H1 (cell line): ENCODE results near the gene FPR3. TPM values are rescaled to one million over a fixed set of nuclear protein-coding genes. Genes with fewer than 3 reads are reported as not detected.

Experiments used
- CTCF ChIA-PET: fragments of 300-600 bp; sonication (Branson Sonifier 250); formaldehyde crosslinking; loops from one replicate; lab custom pipeline; 2021; ENCODE audit not compliant: partially characterized antibody; lab: Charles Lee
- POLR2A ChIA-PET: fragments of 300-600 bp; sonication (Branson Sonifier 250); formaldehyde crosslinking; loops from one replicate; lab custom pipeline; 2021; ENCODE audit warnings: inconsistent platforms; ENCODE audit not compliant: partially characterized antibody; lab: Charles Lee
- DNase-seq, 2 experiments: peaks; one replicate each; pipeline versions ENCODE4 v3.0.0 to v3.0.0-alpha.2; 2010 to 2022; ENCODE audit warnings: low spot score in 2 of 2, low read depth in 1 of 2, mixed read lengths in 1 of 2
- FAIRE-seq: peaks from 2 replicates; lab custom pipeline; 2011; peaks lifted over from hg19 to GRCh38; lab: Jason Lieb, UNC
- H2AFZ ChIP-seq: 2 replicates; pipeline ENCODE4 v1.8.1; 2012; ENCODE audit warnings: low read length, inconsistent platforms
- H2AK5ac ChIP-seq: 2 replicates; pipeline ENCODE4 v1.6.1; 2013; ENCODE audit warnings: low read depth, low read length
- H2BK120ac ChIP-seq: replicated peaks from 2 replicates; pipeline ENCODE3; 2013; ENCODE audit warnings: low read depth, low read length, inconsistent platforms
- H2BK12ac ChIP-seq: 2 replicates; pipeline ENCODE4 v1.6.1; 2013; ENCODE audit warnings: low read depth, low read length
- H2BK15ac ChIP-seq: 2 replicates; pipeline ENCODE4 v1.6.1; 2013; ENCODE audit warnings: low read length
- H2BK20ac ChIP-seq: 2 replicates; pipeline ENCODE4 v1.6.1; 2013; ENCODE audit warnings: low read length
- H2BK5ac ChIP-seq: 2 replicates; pipeline ENCODE4 v1.6.1; 2013; ENCODE audit warnings: low read depth, low read length
- H3K14ac ChIP-seq: 2 replicates; pipeline ENCODE4 v1.6.1; 2013; ENCODE audit warnings: inconsistent platforms; ENCODE audit not compliant: insufficient read length
- H3K18ac ChIP-seq: 2 replicates; pipeline ENCODE4 v1.6.1; 2013; ENCODE audit warnings: low read length; ENCODE audit errors: extremely low read depth
- H3K23ac ChIP-seq: 2 replicates; pipeline ENCODE4 v1.6.1; 2013; ENCODE audit warnings: inconsistent platforms; ENCODE audit not compliant: insufficient read length
- H3K23me2 ChIP-seq: 2 replicates; pipeline ENCODE4 v1.6.1; 2013; ENCODE audit warnings: low read depth, low read length
- H3K27ac ChIP-seq: 2 replicates; pipeline ENCODE4 v1.6.1; 2011; ENCODE audit warnings: low read depth, low read length, inconsistent platforms
- H3K27me3 ChIP-seq, 4 experiments: replicated peaks in 1 of 4; 1 replicate in 1 of 4; 2 replicates in 3 of 4; pipeline versions ENCODE4 v1.6.1 to v1.8.1; 2011 to 2013; ENCODE audit warnings: low read length in 3 of 4, mild to moderate bottlenecking in 3 of 4, inconsistent platforms in 2 of 4, mixed read lengths in 2 of 4, moderate library complexity in 1 of 4; ENCODE audit not compliant: control insufficient read depth in 3 of 4, insufficient read depth in 3 of 4; ENCODE audit errors: extremely low read depth in 1 of 4
- H3K36me3 ChIP-seq, 4 experiments: 2 replicates each; pipeline versions ENCODE4 v1.6.1 to v1.8.1; 2011 to 2013; ENCODE audit warnings: mild to moderate bottlenecking in 4 of 4, low read length in 3 of 4, moderate library complexity in 2 of 4, control low read depth in 1 of 4, inconsistent platforms in 1 of 4; ENCODE audit not compliant: insufficient read depth in 4 of 4, control insufficient read depth in 2 of 4
- H3K4ac ChIP-seq: replicated peaks from 2 replicates; pipeline ENCODE3; 2013; ENCODE audit warnings: low read length, low read depth, mixed read lengths, inconsistent platforms; ENCODE audit not compliant: insufficient read length
- H3K4me1 ChIP-seq, 4 experiments: replicated peaks in 1 of 4; 1 replicate in 1 of 4; 2 replicates in 3 of 4; pipeline versions ENCODE4 v1.6.1 to v1.8.1; 2011 to 2013; ENCODE audit warnings: low read length in 3 of 4, inconsistent platforms in 2 of 4, mixed read lengths in 1 of 4; ENCODE audit not compliant: insufficient read depth in 4 of 4, control insufficient read depth in 3 of 4
- H3K4me2 ChIP-seq, 2 experiments: 2 replicates each; pipeline versions ENCODE4 v1.6.1 to v1.8.1; 2011 to 2013; ENCODE audit warnings: low read depth in 2 of 2, low read length in 2 of 2, control low read depth in 1 of 2, inconsistent platforms in 1 of 2, mild to moderate bottlenecking in 1 of 2; ENCODE audit not compliant: insufficient read depth in 1 of 2
- H3K4me3 ChIP-seq, 4 experiments: fragments of 200-600, 300-600 bp in 1 of 4; sonication (generic), shearing (Covaris generic), sonication (Bioruptor Twin) in 1 of 4; 2 replicates each; pipeline versions ENCODE4 v1.5.1 to v1.8.1; 2011 to 2016; ENCODE audit warnings: low read length in 4 of 4, low read depth in 3 of 4, control low read depth in 2 of 4, inconsistent platforms in 2 of 4, mild to moderate bottlenecking in 2 of 4, mixed read lengths in 1 of 4, moderate library complexity in 1 of 4; ENCODE audit not compliant: insufficient read depth in 2 of 4; ENCODE audit errors: extremely low read depth in 1 of 4
- H3K56ac ChIP-seq: replicated peaks from 2 replicates; pipeline ENCODE3; 2013; ENCODE audit warnings: low read depth, mild to moderate bottlenecking, mixed read lengths, low read length, inconsistent platforms; ENCODE audit not compliant: insufficient read length
- H3K79me1 ChIP-seq: 2 replicates; pipeline ENCODE4 v1.6.1; 2013; ENCODE audit warnings: low read depth, low read length, control low read depth
- H3K79me2 ChIP-seq, 2 experiments: 2 replicates each; pipeline versions ENCODE4 v1.6.1 to v1.8.1; 2012 to 2013; ENCODE audit warnings: low read length in 2 of 2, mild to moderate bottlenecking in 2 of 2, inconsistent platforms in 1 of 2; ENCODE audit not compliant: insufficient read depth in 2 of 2, control insufficient read depth in 1 of 2
- H3K9ac ChIP-seq, 4 experiments: replicated peaks in 1 of 4; 1 replicate in 1 of 4; 2 replicates in 3 of 4; pipeline versions ENCODE4 v1.6.1 to v1.8.1; 2011 to 2013; ENCODE audit warnings: low read depth in 3 of 4, low read length in 3 of 4, control low read depth in 2 of 4, mild to moderate bottlenecking in 2 of 4, moderate library complexity in 2 of 4, inconsistent platforms in 1 of 4; ENCODE audit errors: extremely low read depth in 1 of 4
- H3K9me3 ChIP-seq, 2 experiments: 2 replicates each; pipeline versions ENCODE4 v1.6.1 to v1.8.1; 2012 to 2013; ENCODE audit warnings: mild to moderate bottlenecking in 2 of 2, moderate library complexity in 2 of 2, control low read depth in 1 of 2, inconsistent platforms in 1 of 2, low read depth in 1 of 2, low read length in 1 of 2, mixed read lengths in 1 of 2; ENCODE audit not compliant: insufficient read depth in 2 of 2
- H4K20me1 ChIP-seq, 2 experiments: replicated peaks in 1 of 2; 2 replicates each; pipeline versions ENCODE3 to v1.8.1; 2011 to 2013; ENCODE audit warnings: inconsistent platforms in 2 of 2, low read length in 2 of 2, mild to moderate bottlenecking in 1 of 2; ENCODE audit not compliant: insufficient read depth in 2 of 2, control insufficient read depth in 1 of 2
- H4K5ac ChIP-seq: 2 replicates; pipeline ENCODE4 v1.6.1; 2013; ENCODE audit warnings: low read length, low read depth, mixed read lengths, inconsistent platforms; ENCODE audit not compliant: insufficient read length
- H4K8ac ChIP-seq: 2 replicates; pipeline ENCODE4 v1.8.0; 2013; ENCODE audit warnings: mild to moderate bottlenecking, moderate library complexity, low read length, inconsistent platforms; ENCODE audit not compliant: insufficient read depth; ENCODE audit errors: extremely low read depth
- H4K91ac ChIP-seq: replicated peaks from 2 replicates; pipeline ENCODE3; 2013; ENCODE audit warnings: low read length, mixed read lengths, inconsistent platforms; ENCODE audit not compliant: insufficient read length
- CBX5 ChIP-seq: fragments of 300-800, 300-1000 bp; sonication (generic); IDR thresholded peaks from 2 replicates; pipeline ENCODE4 v1.7.1; 2016; ENCODE audit warnings: antibody characterized with exemption, low read length, low read depth
- CTBP2 ChIP-seq: IDR thresholded peaks from 2 replicates; pipeline ENCODE4 v1.7.0; 2011; ENCODE audit warnings: borderline replicate concordance, mild to moderate bottlenecking, moderate library complexity, mixed read lengths, low read length; ENCODE audit not compliant: insufficient read depth, insufficient read length
- E2F6 ChIP-seq: IDR thresholded peaks from 2 replicates; pipeline ENCODE4 v1.6.1; 2012; ENCODE audit warnings: inconsistent platforms
- EGR1 ChIP-seq: IDR thresholded peaks from 2 replicates; pipeline ENCODE4 v1.6.1; 2011; ENCODE audit warnings: low read depth, low read length, borderline replicate concordance
- FOSL1 ChIP-seq: IDR thresholded peaks from 2 replicates; pipeline ENCODE4 v1.6.1; 2011; ENCODE audit warnings: mild to moderate bottlenecking, low read depth, low read length, moderate library complexity; ENCODE audit not compliant: insufficient read depth
- MAFK ChIP-seq: IDR thresholded peaks from 2 replicates; pipeline ENCODE4 v1.6.1; 2012; ENCODE audit warnings: low read depth, mild to moderate bottlenecking, improper control_type of control experiment, low read length
- POLR2AphosphoS5 ChIP-seq: IDR thresholded peaks from 2 replicates; pipeline ENCODE4 v1.6.1; 2011; ENCODE audit warnings: low read depth, low read length
- SIRT6 ChIP-seq: IDR thresholded peaks from one replicate; pipeline ENCODE4 v1.7.1; 2012; ENCODE audit warnings: low read length, inconsistent platforms
- WGBS, 2 experiments: shearing (Covaris generic) in 1 of 2; methylation state at CpG; one replicate each; pipeline versions ENCODE4 v1.1.6 to v1.1.7; 2013 to 2015; ENCODE audit warnings: low lambda C conversion rate in 2 of 2, mixed read lengths in 2 of 2, inconsistent platforms in 1 of 2, low coverage in 1 of 2, missing lambda C conversion rate in 1 of 2; ENCODE audit not compliant: insufficient replicate concordance in 2 of 2, insufficient coverage in 1 of 2, insufficient read length in 1 of 2; ENCODE audit errors: extremely low coverage in 1 of 2, missing lambda C conversion rate in 1 of 2; 5-methylcytosine and 5-hydroxymethylcytosine counted together
- polyA plus RNA-seq, 7 experiments: library from polyadenylated mRNA; depleted of rRNA in 3 of 7; stranded (reverse) in 5 of 7; unstranded in 2 of 7; fragments of >200 nt in 5 of 7; fragments of 200-250 nt in 2 of 7; gene quantifications; 1 replicate in 5 of 7; 2 replicates in 1 of 7; 4 replicates in 1 of 7; pipeline versions ENCODE4 v1.2.1 to v1.2.3, GENCODE V29; 2011 to 2013; ENCODE audit warnings: missing spikeins in 2 of 7, mixed read lengths in 2 of 7
- total RNA-seq: library from RNA; stranded (reverse); fragmentation: NEBNext Ultra II Directional; extraction: Animal tissue kit (Norgen Biotek cat#: 25700); gene quantifications from 2 replicates; pipeline ENCODE4 v1.2.1, GENCODE V29; 2021

The FPR3 gene
- total and polyA plus RNA-seq, 2 of the 8 experiments (the other 6 are each of a cell fraction or from before 2014, with no cell fraction given) = not detected

- no peak overlapping the region for H2BK15ac ChIP-seq
- WGBS, 2 experiments = 85% methylated on average over 5 of the region's 5 CpGs; no CpG with 5 or more reads in 1 of the 2 experiments
- no peak overlapping the region for H2BK20ac ChIP-seq
- no peaks in the 10 kb centered on the region for H4K20me1 ChIP-seq
- no peak overlapping the region for H3K14ac ChIP-seq
- H3K79me1 ChIP-seq = no peaks in the 10 kb centered on the region
- H3K27me3 ChIP-seq = no peaks in the 10 kb centered on the region
- H3K9ac ChIP-seq = no peak overlapping the region
- no peak overlapping the region for H3K18ac ChIP-seq
- H3K9me3 ChIP-seq = peaks cover 6% of the 10 kb centered on the region in 2 experiments
- H4K5ac ChIP-seq = no peak overlapping the region
- H3K56ac ChIP-seq = no peak overlapping the region
- no peak overlapping the region for H2BK120ac ChIP-seq
- POLR2A ChIA-PET = no interaction called here
- H4K8ac ChIP-seq = no peak overlapping the region
- H3K27ac ChIP-seq = no peak overlapping the region
- H3K36me3 ChIP-seq = no peaks in the 10 kb centered on the region
- no peak for FAIRE-seq
- H3K4me1 ChIP-seq = peaks cover 0 to 5% (median 1%) of the 10 kb centered on the region in 4 experiments; a peak in 3 of 7 replicates
- H3K4me3 ChIP-seq = no peak overlapping the region
- H3K4me2 ChIP-seq = no peak overlapping the region
- no peak for DNase-seq
- no peaks in the 10 kb centered on the region for H3K79me2 ChIP-seq
- TF ChIP-seq FOSL1 (no peak), CTBP2 (no peak), SIRT6 (no peak), EGR1 (no peak), POLR2AphosphoS5 (no peak), MAFK (no peak), CBX5 (no peak), E2F6 (no peak)
- CTCF ChIA-PET = interaction anchor here (1.0 to 1.8 kb wide), 2 partner anchors 28 to 147 kb away, joined by 4 read pairs; no protein-coding TSS in a partner anchor
- no peak overlapping the region for H3K4ac ChIP-seq
- no peak overlapping the region for H3K23ac ChIP-seq
- H2BK5ac ChIP-seq = no peak overlapping the region
- H3K23me2 ChIP-seq = no peaks in the 10 kb centered on the region
- no peak overlapping the region for H2BK12ac ChIP-seq
- H2AK5ac ChIP-seq = no peak overlapping the region
- H2AFZ ChIP-seq = no peak overlapping the region
- no peak overlapping the region for H4K91ac ChIP-seq
Observed at GRCh38 chr19:51803967-51804366, 9.0 kb downstream of the FPR3 start.
